AG10803 (cell line): Measurements from ENCODE around the gene BARX2.
A peak's percentile ranks its signal among the peaks of the same experiment; 100 is the strongest.

Experiments
- DNase-seq: peaks from one replicate; pipeline ENCODE4 v3.0.0; 2010; ENCODE audit warnings: low read depth
- H3K4me3 ChIP-seq: 2 replicates; pipeline ENCODE4 v1.5.1; 2011; ENCODE audit warnings: mild to moderate bottlenecking, low read length, control low read depth
- CTCF ChIP-seq: conservative IDR thresholded peaks from 2 replicates; pipeline ENCODE4 v1.5.1; 2011; ENCODE audit warnings: mild to moderate bottlenecking, low read length, control low read depth, inconsistent platforms

The BARX2 gene

GRCh38 chr11:129346916-129347315 is 28.7 kb upstream of the BARX2 start:
- DNase-seq = no peak

GRCh38 chr11:129348813-129349212 is 26.8 kb upstream of the BARX2 start:
- no peak overlapping the region for H3K4me3 ChIP-seq
- no peak for TF ChIP-seq CTCF
- DNase-seq = no peak

More at GRCh38 chr11:129346916-129347315, 28.7 kb upstream of the BARX2 start:
- TF ChIP-seq CTCF = no peak
- no peak overlapping the region for H3K4me3 ChIP-seq

GRCh38 chr11:129352676-129353075 is 23.0 kb upstream of the BARX2 start:
- no peak overlapping the region for H3K4me3 ChIP-seq
- TF ChIP-seq CTCF = no peak
- DNase-seq = no peak

GRCh38 chr11:129354691-129355090 is 21.0 kb upstream of the BARX2 start:
- DNase-seq = no peak
- no peak for TF ChIP-seq CTCF
- H3K4me3 ChIP-seq = no peak overlapping the region

- no peak for DNase-seq
- no peak overlapping the region for H3K4me3 ChIP-seq
- no peak for TF ChIP-seq CTCF
These were observed 15.9 kb upstream of the BARX2 start for GRCh38 chr11:129359748-129360147.

GRCh38 chr11:129364143-129364654 is 11.4 kb upstream of the BARX2 start:
- no peak overlapping the region for H3K4me3 ChIP-seq
- peak; percentile 100 for TF ChIP-seq CTCF
- DNase-seq = peak; percentile 76

GRCh38 chr11:129365816-129366215 is 9.8 kb upstream of the BARX2 start:
- DNase-seq = no peak
- TF ChIP-seq CTCF = no peak

More at GRCh38 chr11:129365816-129366215, 9.8 kb upstream of the BARX2 start:
- H3K4me3 ChIP-seq = no peak overlapping the region
